K562 (cell line): ENCODE data around the gene CFAP73. TPM values are rescaled to one million over a fixed set of nuclear protein-coding genes. Genes with fewer than 3 reads are reported as not detected.
A peak's percentile ranks its signal among the peaks of the same experiment; 100 is the strongest.

Source experiments
- ATAC-seq: fragments of 200-7000 bp; cut with Tn5 transposase; 3 replicates; pipeline ENCODE4 v1.9.1; 2020; ENCODE audit warnings: moderate library complexity
- BruUV-seq: library from RNA; stranded (reverse); fragments of 400-500 nt; replicated peaks from 2 replicates; lab custom pipeline; 2021; lab: Mats Ljungman, UMichigan
- CTCF ChIA-PET: fragments of 300-600 bp; formaldehyde crosslinking; extraction: SDS; loops from one replicate; lab custom pipeline; 2021; ENCODE audit warnings: low intra/inter-chr PET ratio; lab: Yijun Ruan, JAX
- POLR2A ChIA-PET: fragments of 300-600, 350-650 bp; sonication (Branson Sonifier 250); formaldehyde crosslinking; extraction: SDS; loops from one replicate; lab custom pipeline; 2021; ENCODE audit warnings: antibody characterized with exemption, inconsistent platforms; lab: Yijun Ruan, JAX
- DNase-seq, 4 experiments: peaks; one replicate each; pipeline versions ENCODE4 v3.0.0 to v3.0.0-alpha.2; 2011 to 2018; ENCODE audit warnings: low spot score in 3 of 4, mixed read lengths in 3 of 4; ENCODE audit errors: extremely low read depth in 1 of 4
- FAIRE-seq: peaks from 2 replicates; lab custom pipeline; 2011; peaks lifted over from hg19 to GRCh38; lab: Jason Lieb, UNC
- H2AFZ ChIP-seq: 2 replicates; pipeline ENCODE4 v1.6.0; 2011; ENCODE audit warnings: low read depth, low read length, control low read depth, inconsistent platforms
- H3K27ac ChIP-seq: fragments of 200-600 bp; 3 replicates; pipeline ENCODE4 v1.8.0; 2011; ENCODE audit warnings: low read depth, mild to moderate bottlenecking, control low read depth, inconsistent platforms, low read length, moderate library complexity, mixed read lengths; ENCODE audit errors: extremely low read depth
- H3K27me3 ChIP-seq, 2 experiments: fragments of 300-600 bp in 1 of 2; 2 replicates in 1 of 2; 3 replicates in 1 of 2; pipeline versions ENCODE4 v1.6.0 to v1.8.0; 2011; ENCODE audit warnings: inconsistent platforms in 2 of 2, low read length in 2 of 2, mild to moderate bottlenecking in 1 of 2, mixed read lengths in 1 of 2, moderate library complexity in 1 of 2; ENCODE audit not compliant: control insufficient read depth in 2 of 2, insufficient read depth in 2 of 2
- H3K36me3 ChIP-seq: fragments of 300-600 bp; 3 replicates; pipeline ENCODE4 v1.8.0; 2011; ENCODE audit warnings: mild to moderate bottlenecking, low read length, inconsistent platforms; ENCODE audit not compliant: control insufficient read depth, insufficient read depth
- H3K4me1 ChIP-seq, 2 experiments: fragments of 200-600 bp in 1 of 2; replicated peaks in 1 of 2; 2 replicates in 1 of 2; 3 replicates in 1 of 2; pipeline versions ENCODE4 v1.5.1 to v1.8.0; 2011; ENCODE audit warnings: inconsistent platforms in 2 of 2, low read length in 2 of 2, mild to moderate bottlenecking in 1 of 2, mixed read lengths in 1 of 2, moderate library complexity in 1 of 2; ENCODE audit not compliant: control insufficient read depth in 2 of 2, insufficient read depth in 2 of 2
- H3K4me2 ChIP-seq: 2 replicates; pipeline ENCODE4 v1.6.1; 2011; ENCODE audit warnings: low read length, control low read depth, inconsistent platforms, mixed read lengths; ENCODE audit not compliant: insufficient read depth
- H3K4me3 ChIP-seq: fragments of 200-600 bp; sonication (generic), shearing (Covaris generic); 2 replicates; pipeline ENCODE4 v1.5.1; 2016; ENCODE audit warnings: control low read depth, inconsistent platforms
- H3K79me2 ChIP-seq: fragments of 200-600 bp; 3 replicates; pipeline ENCODE4 v1.8.0; 2011; ENCODE audit warnings: low read length, inconsistent platforms; ENCODE audit not compliant: control insufficient read depth, insufficient read depth
- H3K9ac ChIP-seq, 2 experiments: 2 replicates each; pipeline versions ENCODE4 v1.6.0 to v1.6.1; 2011; ENCODE audit warnings: low read depth in 2 of 2, low read length in 2 of 2, control low read depth in 1 of 2, inconsistent platforms in 1 of 2, mild to moderate bottlenecking in 1 of 2, mixed read lengths in 1 of 2; ENCODE audit not compliant: insufficient read depth in 1 of 2
- H3K9me1 ChIP-seq: one replicate; pipeline ENCODE4 v1.6.0; 2011; ENCODE audit warnings: inconsistent platforms, mild to moderate bottlenecking, low read length, moderate library complexity; ENCODE audit not compliant: control insufficient read depth, insufficient read depth
- H3K9me3 ChIP-seq: replicated peaks from 2 replicates; pipeline ENCODE4 v1.5.1; 2011; ENCODE audit warnings: low read depth, low read length, inconsistent platforms; ENCODE audit not compliant: control insufficient read depth, insufficient read depth
- H4K20me1 ChIP-seq: replicated peaks from 2 replicates; pipeline ENCODE4 v1.6.1; 2011; ENCODE audit warnings: low read length, inconsistent platforms, mixed read lengths; ENCODE audit not compliant: control insufficient read depth, insufficient read depth
- FOSL1 ChIP-seq: fragments of 200-800 bp; sonication (Bioruptor generic); conservative IDR thresholded peaks from 2 replicates; pipeline ENCODE4 v1.6.1; 2016; ENCODE audit warnings: missing genetic modification characterization, missing compliant biosample characterization
- KDM5B ChIP-seq: fragments of 200-600 bp; sonication (generic); IDR thresholded peaks from 2 replicates; pipeline ENCODE4 v1.6.1; 2012; ENCODE audit warnings: low read depth, mild to moderate bottlenecking, moderate library complexity, low read length, control low read depth, inconsistent platforms; ENCODE audit not compliant: insufficient replicate concordance
- NCOA2 ChIP-seq, 2 experiments: fragments of 450-650 bp; IDR thresholded peaks; 2 replicates each; pipeline ENCODE4 v1.6.1; 2018; ENCODE audit warnings: mild to moderate bottlenecking in 2 of 2, moderate library complexity in 1 of 2; ENCODE audit not compliant: partially characterized antibody in 2 of 2
- POLR2G ChIP-seq: fragments of 200-400 bp; formaldehyde crosslinking; IDR thresholded peaks from 2 replicates; pipeline ENCODE4 v1.6.1; 2017; ENCODE audit warnings: low read depth, mild to moderate bottlenecking, antibody characterized with exemption, low read length, moderate library complexity
- POU5F1 ChIP-seq: fragments of 150-350 bp; IDR thresholded peaks from 2 replicates; pipeline ENCODE4 v1.6.1; 2014; ENCODE audit warnings: borderline replicate concordance, low read length, low read depth, mild to moderate bottlenecking; ENCODE audit not compliant: partially characterized antibody
- RBFOX2 ChIP-seq: fragments of 200-400 bp; formaldehyde crosslinking; IDR thresholded peaks from 2 replicates; pipeline ENCODE4 v1.6.1; 2017; ENCODE audit warnings: low read depth, mild to moderate bottlenecking, low read length, moderate library complexity
- WGBS: fragments of 100-300 bp; shearing (Covaris generic); methylation state at CpG from one replicate; pipeline ENCODE4 v1.1.6; 2016; ENCODE audit warnings: low coverage, mixed read lengths; ENCODE audit not compliant: insufficient coverage; ENCODE audit errors: missing lambda C conversion rate; 5-methylcytosine and 5-hydroxymethylcytosine counted together
- in situ Hi-C: fragments of 300-500 bp; cut with MboI; formaldehyde crosslinking; loops from 4 replicates; pipeline ENCODE4 v1.15.0; 2018; ENCODE audit warnings: inconsistent platforms, mixed read lengths
- intact Hi-C: fragments of 100-400 bp; cut with micrococcal nuclease; formaldehyde crosslinking; loops from 2 replicates; pipeline ENCODE4 v1.14.2; 2022
- polyA plus RNA-seq, 8 experiments: library from polyadenylated mRNA; depleted of rRNA in 4 of 8; stranded (reverse) in 5 of 8; unstranded in 3 of 8; fragments of >200 nt; fragmentation: Nextera tagmentation in 2 of 8; fragmentation: Illumina TruSeq in 1 of 8; extraction: Ambion mirVana in 2 of 8; extraction: Trizol in 1 of 8; gene quantifications; 2 replicates each; pipeline versions ENCODE4 v1.2.1 to v1.2.3, GENCODE V29; 2011 to 2014; ENCODE audit warnings: inconsistent platforms in 1 of 8, missing spikeins in 1 of 8
- total RNA-seq, 7 experiments: library from RNA; depleted of rRNA in 6 of 7; stranded (reverse); fragments of >200 nt in 6 of 7; fragmentation: Illumina TruSeq in 2 of 7; extraction: Trizol in 2 of 7; gene quantifications; 2 replicates each; pipeline versions ENCODE4 v1.2.1 to v1.2.3, GENCODE V29; 2011 to 2021; ENCODE audit warnings: low replicate concordance in 1 of 7
- TF ChIP-seq, protein P1 (sequence below): sonication (generic); formaldehyde crosslinking; IDR thresholded peaks from 2 replicates; pipeline ENCODE4 v1.8.0; 2022; ENCODE audit warnings: missing genetic modification reagents, mild to moderate bottlenecking, borderline replicate concordance
- TF ChIP-seq, protein P2 (sequence below): IDR thresholded peaks from 3 replicates; pipeline ENCODE4 v1.6.1; 2011; ENCODE audit warnings: borderline replicate concordance, mild to moderate bottlenecking, moderate library complexity; ENCODE audit not compliant: insufficient read length; ENCODE audit errors: extremely low read depth

The CFAP73 gene
- total and polyA plus RNA-seq, 9 of the 15 experiments (the other 6 are each of a cell fraction or from before 2014, with no cell fraction given), result not detected

DNA sequence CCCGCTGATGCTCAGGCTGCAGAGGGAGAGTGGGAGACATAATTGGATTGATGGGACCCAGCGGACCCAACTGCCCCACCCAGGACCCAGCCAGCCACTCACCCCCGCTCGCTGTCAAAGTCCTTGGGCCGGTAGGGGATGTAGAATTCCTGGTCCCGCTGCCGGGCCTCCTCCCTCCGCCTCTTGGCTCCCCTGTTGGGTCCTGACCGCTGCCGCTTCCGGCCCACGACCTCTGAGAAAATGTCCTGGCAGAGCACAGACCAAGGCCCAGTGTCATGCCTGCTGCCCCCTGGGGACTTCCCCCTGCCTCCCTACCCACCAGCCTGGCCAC, 13.5 kb downstream of the CFAP73 start:
- no TSS peak for BruUV-seq
- Histone ChIP-seq H3K9me1 (peaks cover 4% of the 10 kb centered on the region), H3K9ac (no peak overlapping the region; a peak in 1 of 4 replicates), H3K79me2 (no peaks in the 10 kb centered on the region), H3K4me2 (no peak overlapping the region), H3K9me3 (no peaks in the 10 kb centered on the region), H3K4me3 (no peak overlapping the region), H3K27ac (no peak overlapping the region), H3K36me3 (peaks cover 93% of the 10 kb centered on the region), H2AFZ (no peak overlapping the region), H4K20me1 (peaks cover 27% of the 10 kb centered on the region), H3K27me3 (no peaks in the 10 kb centered on the region), H3K4me1 (peaks cover 9 to 40% of the 10 kb centered on the region in 2 experiments)
- DNase-seq (no peak), FAIRE-seq (no peak), ATAC-seq (no peak)
- in situ Hi-C loops, result no loop called here
- WGBS, result 96% methylated on average over 9 of the region's 12 CpGs
- CTCF ChIA-PET, result no interaction called here
- POLR2A ChIA-PET, result interaction anchor here (0.6 kb wide), 1 partner anchor 11 kb away, joined by 3 read pairs; no protein-coding TSS in a partner anchor
- intact Hi-C loops, result no loop called here
- TF ChIP-seq RBFOX2 (peak; percentile 35; the same call in 1 of the 2 replicates), FOSL1 (no peak), POLR2G (peak; percentile 42; the same call in 1 of the 2 replicates), POU5F1 (no peak), KDM5B (no peak), NCOA2 (IDR thresholded peaks at IDR 0.05; ENCODE audit: partially characterized antibody in 2 of 2) (no peak)
- TF ChIP-seq, protein P1, sequence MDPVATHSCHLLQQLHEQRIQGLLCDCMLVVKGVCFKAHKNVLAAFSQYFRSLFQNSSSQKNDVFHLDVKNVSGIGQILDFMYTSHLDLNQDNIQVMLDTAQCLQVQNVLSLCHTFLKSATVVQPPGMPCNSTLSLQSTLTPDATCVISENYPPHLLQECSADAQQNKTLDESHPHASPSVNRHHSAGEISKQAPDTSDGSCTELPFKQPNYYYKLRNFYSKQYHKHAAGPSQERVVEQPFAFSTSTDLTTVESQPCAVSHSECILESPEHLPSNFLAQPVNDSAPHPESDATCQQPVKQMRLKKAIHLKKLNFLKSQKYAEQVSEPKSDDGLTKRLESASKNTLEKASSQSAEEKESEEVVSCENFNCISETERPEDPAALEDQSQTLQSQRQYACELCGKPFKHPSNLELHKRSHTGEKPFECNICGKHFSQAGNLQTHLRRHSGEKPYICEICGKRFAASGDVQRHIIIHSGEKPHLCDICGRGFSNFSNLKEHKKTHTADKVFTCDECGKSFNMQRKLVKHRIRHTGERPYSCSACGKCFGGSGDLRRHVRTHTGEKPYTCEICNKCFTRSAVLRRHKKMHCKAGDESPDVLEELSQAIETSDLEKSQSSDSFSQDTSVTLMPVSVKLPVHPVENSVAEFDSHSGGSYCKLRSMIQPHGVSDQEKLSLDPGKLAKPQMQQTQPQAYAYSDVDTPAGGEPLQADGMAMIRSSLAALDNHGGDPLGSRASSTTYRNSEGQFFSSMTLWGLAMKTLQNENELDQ, result no peak
- TF ChIP-seq, protein P2, sequence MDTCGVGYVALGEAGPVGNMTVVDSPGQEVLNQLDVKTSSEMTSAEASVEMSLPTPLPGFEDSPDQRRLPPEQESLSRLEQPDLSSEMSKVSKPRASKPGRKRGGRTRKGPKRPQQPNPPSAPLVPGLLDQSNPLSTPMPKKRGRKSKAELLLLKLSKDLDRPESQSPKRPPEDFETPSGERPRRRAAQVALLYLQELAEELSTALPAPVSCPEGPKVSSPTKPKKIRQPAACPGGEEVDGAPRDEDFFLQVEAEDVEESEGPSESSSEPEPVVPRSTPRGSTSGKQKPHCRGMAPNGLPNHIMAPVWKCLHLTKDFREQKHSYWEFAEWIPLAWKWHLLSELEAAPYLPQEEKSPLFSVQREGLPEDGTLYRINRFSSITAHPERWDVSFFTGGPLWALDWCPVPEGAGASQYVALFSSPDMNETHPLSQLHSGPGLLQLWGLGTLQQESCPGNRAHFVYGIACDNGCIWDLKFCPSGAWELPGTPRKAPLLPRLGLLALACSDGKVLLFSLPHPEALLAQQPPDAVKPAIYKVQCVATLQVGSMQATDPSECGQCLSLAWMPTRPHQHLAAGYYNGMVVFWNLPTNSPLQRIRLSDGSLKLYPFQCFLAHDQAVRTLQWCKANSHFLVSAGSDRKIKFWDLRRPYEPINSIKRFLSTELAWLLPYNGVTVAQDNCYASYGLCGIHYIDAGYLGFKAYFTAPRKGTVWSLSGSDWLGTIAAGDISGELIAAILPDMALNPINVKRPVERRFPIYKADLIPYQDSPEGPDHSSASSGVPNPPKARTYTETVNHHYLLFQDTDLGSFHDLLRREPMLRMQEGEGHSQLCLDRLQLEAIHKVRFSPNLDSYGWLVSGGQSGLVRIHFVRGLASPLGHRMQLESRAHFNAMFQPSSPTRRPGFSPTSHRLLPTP, result no peak
- TF ChIP-seq, all 486 proteins: peak for 2
